Frontal cortex (tissue), 4 donors: ENCODE results near the gene PRPF6. TPM values are rescaled to one million over a fixed set of nuclear protein-coding genes. Genes with fewer than 3 reads are reported as not detected.

Experiments used
- DNase-seq, 2 donors: peaks; one replicate each; pipeline ENCODE4 v3.0.0; 2012; ENCODE audit warnings: low spot score in 2 of 2
- FAIRE-seq: peaks from 2 replicates; lab custom pipeline; 2012; peaks lifted over from hg19 to GRCh38; lab: Jason Lieb, UNC
- total RNA-seq: library from RNA; depleted of rRNA; stranded (reverse); fragments of >200 nt; gene quantifications from one replicate; pipeline ENCODE4 v1.2.3, GENCODE V29; 2014
- donor health status: control.
- donor health status: control.
- donor health status: control.

The PRPF6 gene
- total RNA-seq, 1 donor from 2014 or later, result 81.9 TPM

DNA sequence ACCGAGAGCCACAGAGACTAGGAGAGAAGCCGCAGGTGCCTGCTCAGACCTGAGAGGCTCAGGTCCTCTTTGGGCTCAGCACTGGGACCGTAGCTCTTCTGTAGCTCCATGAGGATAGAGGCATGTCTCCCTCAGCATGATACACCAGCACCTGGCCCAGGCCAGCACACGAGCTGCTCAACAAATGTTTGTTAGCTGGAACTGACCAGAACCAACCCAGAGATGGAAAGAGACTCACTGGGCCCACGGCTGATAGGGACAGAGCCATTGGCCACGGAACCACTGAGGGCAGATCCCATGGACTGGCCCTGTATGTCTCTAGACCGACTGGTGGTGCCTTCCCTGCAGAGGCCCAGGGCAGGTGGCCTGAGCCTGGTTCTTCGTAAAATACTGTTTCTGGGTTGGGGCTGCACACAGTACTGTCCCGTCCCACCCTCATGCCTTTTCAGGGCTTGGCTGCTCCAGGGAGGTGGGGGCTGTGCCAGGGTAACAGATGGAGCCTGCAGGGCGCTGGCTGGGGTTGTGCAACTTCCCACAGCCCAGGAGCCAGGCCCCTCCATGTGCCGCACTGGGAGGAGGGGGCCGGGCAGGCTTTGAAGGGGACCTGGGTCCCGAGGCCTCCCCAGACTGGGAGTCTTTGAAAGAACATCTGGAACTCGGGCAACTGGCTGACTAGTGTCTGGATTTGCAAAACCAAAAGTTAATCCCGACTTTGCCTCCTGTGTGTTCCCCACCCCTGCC lies 60.3 kb downstream of the PRPF6 start:
- FAIRE-seq (no peak), DNase-seq (no peak)

DNA sequence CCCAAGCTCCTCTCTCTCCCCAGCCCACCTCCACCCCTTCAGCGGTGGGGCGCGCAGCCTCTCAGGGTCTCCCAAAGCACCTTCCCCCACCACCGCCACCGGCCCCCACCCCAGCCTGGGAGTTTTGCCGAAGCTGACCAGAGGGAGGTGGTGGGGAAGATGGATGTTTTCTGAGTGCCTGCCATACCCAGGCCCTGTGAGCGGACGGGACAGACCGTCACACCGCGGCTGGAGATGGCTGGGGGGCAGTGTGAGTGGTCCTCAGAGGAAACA lies 60.8 kb downstream of the PRPF6 start:
- DNase-seq (no peak), FAIRE-seq (no peak)

DNA sequence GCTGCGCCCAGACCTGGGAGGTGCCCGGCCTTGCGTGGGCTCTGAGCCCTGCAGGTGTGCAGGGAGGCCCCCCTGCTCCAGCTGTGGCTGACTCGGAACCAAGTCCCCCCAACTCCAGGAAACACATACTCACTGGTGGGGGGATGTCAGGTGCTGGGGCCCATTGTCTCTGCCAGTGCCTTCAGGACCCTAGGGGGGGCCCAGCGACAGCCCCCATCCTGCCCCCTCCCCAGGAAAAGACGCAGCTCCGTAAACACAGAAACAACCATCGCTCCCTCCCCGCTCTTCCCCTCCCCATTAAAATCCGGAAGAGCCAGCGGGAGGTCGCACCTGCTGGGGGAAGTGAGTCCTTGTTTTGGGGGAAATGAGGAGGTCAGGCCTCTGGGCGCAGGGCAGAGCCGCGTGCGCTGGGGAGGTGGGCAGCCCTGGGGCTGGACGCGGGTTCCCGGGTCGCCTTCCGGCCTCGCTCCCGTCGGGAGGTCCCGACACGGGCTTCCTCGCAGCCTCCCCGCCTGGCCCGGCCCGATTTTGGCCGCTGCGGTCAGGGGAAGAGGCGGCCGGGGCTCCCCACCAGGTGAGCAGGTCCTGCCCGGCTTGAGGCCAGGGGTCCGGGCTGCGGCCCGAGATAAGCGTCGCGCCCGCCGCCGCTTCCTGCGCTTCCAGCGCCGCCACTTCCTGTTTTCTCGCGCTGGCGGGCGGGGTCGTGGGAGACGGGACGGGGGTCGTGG lies 61.3 kb downstream of the PRPF6 start:
- FAIRE-seq, result no peak
- DNase-seq, result no peak

DNA sequence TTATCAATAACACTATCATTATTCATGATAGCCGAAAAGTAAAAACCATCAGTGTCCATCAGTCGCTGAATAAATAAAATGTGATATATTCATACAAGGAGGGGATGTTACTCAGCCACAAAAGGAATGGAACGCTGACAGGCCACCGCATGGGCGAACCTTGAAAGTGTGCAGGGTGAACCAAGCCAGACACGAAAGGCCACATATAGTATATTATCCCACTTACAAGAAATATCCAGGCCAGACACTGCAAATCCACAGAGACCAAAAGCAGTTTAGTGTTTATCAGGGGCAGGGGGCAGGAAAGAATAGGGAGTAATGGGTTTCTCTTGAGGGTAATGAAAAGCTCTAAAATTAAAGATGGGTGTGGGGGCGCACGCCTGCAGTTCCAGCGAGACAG lies 62.8 kb downstream of the PRPF6 start:
- DNase-seq (no peak), FAIRE-seq (no peak)

DNA sequence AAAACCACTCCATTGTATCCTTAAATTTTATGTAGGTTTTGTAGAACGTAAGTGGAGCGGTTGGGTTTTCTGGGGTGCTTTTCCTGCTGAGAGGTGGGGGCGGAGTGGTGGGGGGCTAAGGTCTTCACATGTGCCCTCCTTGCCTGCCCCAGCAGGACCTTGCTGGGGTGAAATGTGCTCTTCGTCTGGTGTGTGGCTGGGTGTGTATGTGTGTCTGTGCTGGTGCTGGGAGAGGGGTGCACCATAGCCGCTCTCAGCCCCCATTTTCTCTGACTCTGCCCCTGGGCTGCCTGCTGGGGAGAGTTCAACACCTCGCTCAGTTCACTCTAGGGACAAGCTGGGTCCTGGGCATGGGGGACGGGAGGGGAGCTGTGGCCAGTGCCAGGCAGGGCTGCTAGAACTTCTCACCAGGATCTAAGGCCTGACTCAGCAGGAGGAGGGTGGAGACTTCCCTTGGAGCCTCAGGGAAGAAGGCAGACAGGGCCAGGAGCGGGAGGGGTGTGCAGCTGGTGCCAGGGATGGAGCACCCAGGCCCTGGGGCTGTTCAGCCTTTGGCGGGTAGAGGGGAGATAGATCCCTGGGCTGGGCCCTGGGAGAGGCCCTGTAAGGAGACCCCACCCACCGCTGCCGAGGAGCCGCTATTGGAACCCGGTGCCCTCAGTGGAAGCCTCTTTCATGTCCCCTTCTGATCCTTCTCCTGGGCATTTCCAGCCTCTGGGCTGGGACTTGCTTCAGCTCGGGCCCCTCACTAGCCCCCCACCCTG lies 63.7 kb downstream of the PRPF6 start:
- FAIRE-seq, result no peak
- no peak for DNase-seq

DNA sequence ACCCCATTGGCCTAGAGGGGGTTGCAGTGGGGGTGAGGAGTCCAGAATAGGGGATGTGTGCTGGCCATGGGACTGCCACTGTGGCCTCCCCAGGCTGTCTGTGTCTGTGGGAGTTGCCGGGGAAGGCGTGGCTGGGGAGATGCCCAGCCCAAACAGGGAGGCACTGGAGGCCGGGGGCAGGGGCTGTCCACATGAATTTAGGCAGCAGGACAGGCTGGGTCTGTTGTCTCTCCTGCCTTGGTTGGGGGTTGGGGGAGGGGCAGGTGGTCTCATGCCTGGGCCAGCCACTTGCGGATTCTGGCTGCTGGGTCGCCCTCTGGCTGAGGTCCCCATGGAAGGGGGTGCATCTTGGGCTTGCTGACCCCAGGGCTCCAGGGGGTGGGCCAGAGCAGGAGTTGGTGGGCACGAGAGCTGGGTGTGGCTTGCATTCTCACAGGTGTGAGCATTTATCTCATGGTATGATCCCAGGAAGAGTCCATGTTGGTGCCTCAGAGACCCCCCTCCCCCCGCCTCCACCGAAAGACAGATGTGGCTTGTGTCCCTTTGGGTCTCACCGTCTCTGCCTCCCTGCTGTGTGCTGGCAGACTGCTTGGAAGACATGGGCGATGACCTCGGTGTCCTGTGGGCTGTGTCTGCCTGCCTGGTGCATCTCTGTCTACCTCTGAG lies 64.5 kb downstream of the PRPF6 start:
- no peak for FAIRE-seq
- DNase-seq, result no peak

DNA sequence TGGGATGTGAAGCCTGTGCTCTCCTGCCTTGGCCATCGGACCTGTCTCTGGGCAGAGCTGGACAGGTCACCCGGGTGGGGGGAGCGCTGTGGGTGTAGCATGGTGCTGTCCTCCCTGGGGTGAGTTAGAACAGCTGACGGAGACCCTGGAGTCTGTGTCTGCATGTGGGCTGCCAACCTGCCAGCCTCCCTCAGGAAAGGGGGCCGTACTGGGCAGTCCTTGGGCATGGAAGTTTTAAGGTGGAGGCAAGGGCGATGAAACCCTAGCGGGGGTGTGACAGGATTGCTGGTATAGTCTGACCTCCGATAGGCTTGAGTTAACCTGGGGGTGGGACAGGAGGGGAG lies 66.1 kb downstream of the PRPF6 start:
- no peak for FAIRE-seq
- no peak for DNase-seq

DNA sequence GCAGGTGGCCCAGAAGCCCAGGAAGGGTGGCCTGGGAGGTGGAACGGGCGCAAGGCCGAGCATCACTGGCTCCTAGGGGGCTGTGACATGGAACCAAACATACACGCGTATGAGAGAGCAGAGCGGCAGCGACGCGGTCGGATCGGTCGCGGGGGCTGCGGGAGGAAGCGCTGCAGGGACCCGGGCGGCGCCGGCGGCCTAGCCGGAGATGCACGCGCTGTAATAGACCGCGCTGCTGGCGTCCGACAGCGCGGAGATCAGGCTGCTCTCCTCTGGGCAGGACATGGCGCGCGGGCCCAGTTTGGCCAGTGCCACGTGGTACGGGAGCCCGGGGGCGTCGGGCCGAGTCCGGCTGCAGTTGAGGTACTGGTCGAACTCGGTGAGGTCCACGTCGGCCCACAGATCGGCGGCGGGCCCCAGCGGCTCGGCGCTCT lies 67.1 kb downstream of the PRPF6 start:
- DNase-seq, result no peak
- no peak for FAIRE-seq

DNA sequence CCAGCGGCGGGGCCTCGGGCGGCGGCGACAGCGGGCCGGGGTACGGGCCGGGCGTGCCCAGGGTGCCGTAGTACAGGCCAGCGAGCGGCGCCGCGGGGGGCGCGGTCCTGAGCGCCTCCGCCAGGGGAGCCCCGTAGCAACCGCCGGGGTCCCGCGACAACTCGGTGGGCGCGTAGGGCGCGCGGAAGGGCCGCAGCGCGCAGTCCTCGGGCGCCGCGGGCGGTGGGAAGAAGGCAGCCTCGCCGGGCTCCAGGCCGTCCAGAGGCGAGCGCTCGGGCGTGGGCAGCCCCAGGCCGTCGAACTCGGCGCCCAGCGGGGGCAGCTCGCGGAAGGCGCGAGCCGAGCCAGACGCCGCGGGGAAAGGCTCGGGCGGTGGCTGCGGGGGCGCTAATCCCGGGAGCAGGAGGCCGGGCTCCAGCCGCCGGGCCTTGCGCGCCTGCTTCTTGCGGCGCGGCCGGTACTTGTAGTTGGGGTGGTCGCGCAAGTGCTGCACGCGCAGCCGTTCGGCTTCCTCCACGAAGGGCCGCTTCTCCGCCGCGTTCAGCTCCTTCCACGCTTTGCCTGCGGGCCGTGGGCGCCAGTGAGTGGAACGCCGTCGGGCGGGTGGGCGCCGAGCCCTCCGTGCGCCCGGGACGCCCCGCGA lies 67.6 kb downstream of the PRPF6 start:
- DNase-seq, result no peak

DNA sequence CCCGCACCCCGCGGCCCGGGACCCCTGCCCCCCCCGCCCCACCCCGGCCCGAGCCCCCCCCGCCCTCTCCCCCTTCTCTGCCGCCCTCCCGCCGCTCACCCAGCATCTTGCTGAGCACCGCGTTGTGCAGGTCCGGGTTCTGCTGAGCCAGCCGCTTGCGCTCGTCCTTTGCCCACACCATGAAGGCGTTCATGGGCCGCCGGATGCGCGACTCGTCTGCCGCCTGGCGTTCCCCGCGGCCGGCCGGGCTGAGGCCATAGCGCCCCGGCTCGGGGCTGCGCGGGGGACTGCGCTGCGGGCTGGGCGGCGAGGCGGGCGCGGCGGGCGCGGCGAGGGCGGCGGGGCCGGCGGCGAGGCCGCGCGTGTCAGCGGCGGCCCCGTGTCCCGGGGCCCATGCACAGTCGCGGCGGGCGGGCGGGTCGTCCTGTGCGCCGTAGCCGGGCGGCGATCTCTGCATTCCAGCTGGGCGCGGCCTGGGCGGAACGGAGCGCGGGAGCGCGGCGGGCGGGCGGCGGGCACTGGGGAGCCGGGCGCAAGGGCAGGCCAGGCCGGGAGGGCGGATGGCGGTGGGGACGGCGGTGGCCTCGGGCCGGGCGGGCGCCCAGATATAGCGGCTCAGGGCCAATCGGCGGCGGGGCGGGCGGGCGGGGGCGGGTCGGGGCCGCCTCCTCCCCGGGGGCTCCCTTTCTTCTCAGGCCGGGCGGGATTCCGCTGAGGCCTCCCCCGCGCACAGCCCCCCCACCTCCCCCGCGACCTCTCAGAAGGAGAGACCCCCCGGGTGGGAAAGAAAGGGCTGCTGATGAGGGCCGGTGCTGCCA lies 68.3 kb downstream of the PRPF6 start, which contains the start of gene SOX18:
TSS of gene SOX18 (minus strand) at position 580 of the 818 bp plus-strand sequence. CDS start at position 457, 123 bp downstream.
- FAIRE-seq (no peak), DNase-seq (no peak)

More for the DNA sequence above, 67.6 kb downstream of the PRPF6 start:
- no peak for FAIRE-seq

DNA sequence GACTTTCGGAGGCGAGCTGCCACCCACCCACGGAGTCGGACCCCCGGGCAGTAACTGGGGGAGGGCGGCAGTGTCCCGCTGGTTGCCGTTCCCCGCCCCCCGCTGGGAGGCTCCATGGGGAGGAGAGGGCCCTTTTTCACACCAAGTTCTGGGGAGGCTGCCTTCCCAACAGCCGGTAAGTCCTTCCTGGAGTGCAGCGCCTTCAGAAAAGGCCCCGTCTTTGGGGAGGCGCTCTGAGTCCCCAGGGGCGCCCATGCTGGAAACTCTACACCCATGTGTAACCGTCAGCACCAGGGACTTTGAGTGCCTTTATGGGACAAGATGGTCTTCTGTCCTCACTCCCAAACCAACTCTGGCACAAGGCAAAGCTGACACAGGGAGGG lies 68.9 kb downstream of the PRPF6 start:
- DNase-seq, result no peak
- FAIRE-seq, result no peak

DNA sequence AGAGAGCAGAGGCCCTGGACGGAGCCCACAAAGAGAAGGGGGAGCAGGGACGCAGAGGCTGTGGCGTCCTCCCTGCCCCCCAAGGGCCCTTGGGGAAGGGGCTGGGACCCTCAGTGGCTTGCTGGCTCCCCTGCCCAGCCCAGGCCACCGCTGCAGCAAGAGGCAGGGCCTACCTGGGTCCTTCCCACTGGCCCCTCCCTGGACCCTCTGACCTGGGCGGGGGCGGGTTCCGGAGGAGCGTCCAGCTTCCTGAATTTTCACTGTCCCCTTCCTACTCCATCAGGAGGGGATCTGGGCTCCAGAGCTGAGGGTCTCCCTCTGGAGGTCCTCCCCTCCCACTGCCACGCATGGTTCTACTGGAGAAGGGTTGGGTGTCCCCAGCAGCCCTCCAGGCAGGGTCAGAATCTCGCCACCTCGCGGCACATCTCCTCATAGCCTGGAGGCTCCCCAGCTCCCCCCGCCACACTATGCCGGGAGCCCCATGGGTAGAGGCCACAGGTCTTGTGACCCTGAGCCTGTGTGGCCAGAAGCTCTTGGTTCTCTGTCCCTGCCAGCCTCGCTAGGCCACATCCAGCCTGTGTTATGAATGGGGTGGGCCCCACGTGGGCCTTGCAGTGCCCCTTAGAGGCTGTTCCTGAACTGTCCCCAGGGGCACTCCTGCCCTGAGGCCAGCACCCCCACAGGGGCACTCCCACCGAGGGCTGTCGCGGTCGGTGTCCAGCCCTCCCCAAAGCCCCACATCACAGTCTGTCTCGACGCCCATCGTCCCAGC lies 69.5 kb downstream of the PRPF6 start:
- FAIRE-seq (no peak), DNase-seq (no peak)

DNA sequence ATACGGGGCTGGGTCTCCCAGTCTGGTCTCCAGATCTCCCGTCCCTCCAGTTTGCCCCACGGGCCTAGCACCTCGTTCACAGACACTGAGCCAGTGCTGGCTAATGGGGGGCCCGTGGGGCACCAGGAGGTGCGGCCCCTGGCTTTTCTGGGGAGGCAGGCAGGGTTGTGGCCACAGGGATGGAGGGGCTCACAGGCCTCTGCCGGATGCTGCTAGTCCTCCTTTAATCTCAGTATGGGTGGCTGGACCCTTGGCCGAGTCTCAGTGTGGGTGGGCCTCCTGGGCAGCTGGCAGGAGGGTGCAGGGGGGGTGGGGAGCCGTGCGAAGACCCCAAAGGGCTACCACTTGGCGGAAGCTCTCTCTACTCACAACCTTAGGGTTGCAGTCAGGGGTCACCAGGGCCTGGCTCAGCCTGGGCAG lies 70.1 kb downstream of the PRPF6 start:
- FAIRE-seq, result no peak

DNA sequence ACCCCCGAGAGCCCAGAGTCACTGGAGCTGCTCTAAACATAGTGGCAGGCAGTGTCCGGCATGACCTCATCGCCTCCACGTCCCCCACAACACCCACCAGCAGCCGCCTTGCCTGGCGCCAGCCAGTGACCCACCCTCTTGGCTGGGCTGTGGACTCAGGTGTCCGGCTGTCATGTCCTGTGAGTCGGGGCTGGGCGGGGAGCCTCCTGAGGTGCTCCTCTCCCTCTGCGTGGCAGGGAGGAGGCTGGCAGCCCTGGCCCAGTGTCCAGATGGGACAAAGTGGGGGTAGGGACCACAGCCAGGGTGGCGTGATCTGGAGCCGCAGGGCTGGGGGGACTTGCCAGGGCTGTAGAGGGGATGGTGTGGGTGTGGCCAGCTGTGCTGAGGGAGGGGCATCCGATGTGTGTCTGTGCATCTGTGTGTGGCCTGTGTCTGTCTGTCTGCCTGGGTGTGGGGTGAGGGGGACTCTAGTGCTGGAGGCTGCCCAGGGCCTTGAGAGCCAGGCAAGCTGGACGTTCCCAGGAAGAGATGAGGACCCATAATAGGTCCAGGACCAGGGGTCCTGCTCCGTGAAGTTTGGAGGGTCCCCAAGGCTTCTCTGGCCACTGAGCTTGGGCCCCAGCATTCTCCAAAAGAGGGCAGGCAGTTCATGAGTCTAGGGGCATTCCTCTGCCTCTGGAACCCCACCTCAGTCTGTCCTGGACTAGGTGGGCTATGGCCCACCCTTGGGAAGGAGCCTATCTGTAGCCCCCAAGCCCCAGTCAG lies 70.8 kb downstream of the PRPF6 start:
- no peak for FAIRE-seq
- no peak for DNase-seq

More for the DNA sequence above, 70.1 kb downstream of the PRPF6 start:
- no peak for DNase-seq

DNA sequence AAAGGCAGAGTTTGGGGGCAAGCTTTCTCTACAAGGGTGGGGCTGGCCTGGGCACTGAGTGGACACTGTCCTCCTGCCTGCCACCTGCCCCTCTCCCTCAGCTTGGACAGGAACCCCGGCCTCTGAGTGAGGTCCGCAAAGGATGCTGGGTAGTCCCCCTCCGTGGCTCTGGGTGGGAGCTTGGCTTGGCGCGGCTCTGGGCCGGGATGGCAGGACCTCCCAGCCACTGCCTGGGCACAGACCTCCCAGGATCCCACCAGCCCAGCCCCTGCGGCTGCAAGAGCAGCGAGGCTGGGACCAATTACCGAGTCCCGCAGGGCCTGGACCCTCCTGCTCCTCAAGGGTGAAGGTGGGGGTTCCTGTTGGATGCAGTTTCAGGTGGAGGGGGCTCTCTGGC lies 71.4 kb downstream of the PRPF6 start:
- no peak for FAIRE-seq
- DNase-seq, result no peak

DNA sequence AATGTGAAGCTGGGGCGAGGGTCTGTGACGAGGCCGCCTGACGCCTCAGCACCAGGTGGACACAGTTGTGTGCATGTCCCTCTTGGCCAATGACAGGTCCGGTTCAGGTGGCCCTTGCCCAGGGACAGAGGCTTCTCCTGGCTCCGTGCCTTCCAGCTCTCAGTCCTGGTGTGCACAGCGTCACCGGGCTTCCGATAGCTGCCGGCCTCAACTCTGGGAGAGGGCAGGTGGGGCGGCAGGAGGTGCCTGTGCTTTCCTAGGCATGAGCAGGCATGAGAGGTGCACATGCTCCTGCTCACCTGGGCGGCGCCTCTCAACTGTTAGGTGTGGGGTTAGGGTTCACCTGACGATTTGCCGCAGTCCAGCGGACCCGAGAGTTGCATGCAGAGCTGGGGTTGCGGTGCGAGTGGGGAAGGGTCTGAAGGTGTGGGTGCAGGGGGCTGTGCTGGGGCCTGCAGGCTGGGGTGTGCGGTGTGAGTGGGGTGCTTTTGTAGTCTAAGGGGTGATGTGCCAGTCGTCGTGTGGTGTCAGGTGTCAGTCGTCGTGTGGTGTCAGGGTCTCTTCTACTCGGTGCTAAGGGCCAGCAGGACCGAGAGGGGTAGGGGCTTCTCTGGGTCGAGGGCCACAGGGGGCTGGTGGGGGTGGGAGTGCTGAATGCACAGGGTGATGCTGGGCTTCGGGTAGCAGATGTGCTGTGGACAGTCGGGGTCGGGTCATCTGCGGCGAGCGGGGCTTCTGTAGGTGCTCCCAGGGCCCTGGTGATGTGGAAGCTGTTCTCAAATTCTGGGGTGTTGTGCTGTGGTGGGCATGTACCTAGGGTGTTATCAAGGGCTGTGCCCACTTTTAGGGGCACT lies 72.3 kb downstream of the PRPF6 start:
- DNase-seq (no peak), FAIRE-seq (no peak)
